Sigmoid colon (tissue), 7 donors: ENCODE measurements around the gene PCBD1. TPM values are rescaled to one million over a fixed set of nuclear protein-coding genes. Genes with fewer than 3 reads are reported as not detected.

Experiments used
- DNase-seq: peaks from one replicate; pipeline ENCODE4 v3.0.0-alpha.2; 2019
- H3K27ac ChIP-seq, 4 donors: fragments of 200-600 bp; sonication (generic); one replicate each; pipeline ENCODE4 v1.5.1; 2016 to 2019; ENCODE audit warnings: mild to moderate bottlenecking in 1 of 4
- H3K27me3 ChIP-seq, 3 donors: fragments of 200-600 bp; sonication (generic); one replicate each; pipeline ENCODE4 v1.5.1; 2019; ENCODE audit warnings: mild to moderate bottlenecking in 1 of 3
- H3K36me3 ChIP-seq, 4 donors: fragments of 200-600 bp; sonication (generic); one replicate each; pipeline ENCODE4 v1.5.1; 2016 to 2019
- H3K4me1 ChIP-seq, 4 donors: fragments of 200-600 bp; sonication (generic); one replicate each; pipeline ENCODE4 v1.5.1; 2017 to 2019
- H3K4me3 ChIP-seq, 4 donors: fragments of 200-600 bp; sonication (generic); one replicate each; pipeline ENCODE4 v1.5.1; 2017 to 2019; ENCODE audit warnings: mild to moderate bottlenecking in 2 of 4, moderate library complexity in 1 of 4
- H3K9me3 ChIP-seq, 4 donors: fragments of 200-600 bp in 3 of 4; sonication (generic) in 3 of 4; one replicate each; pipeline versions ENCODE4 v1.5.1 to v1.6.1; 2013 to 2019
- CTCF ChIP-seq, 4 experiments: fragments of 450-650 bp in 3 of 4; fragments of 200-600 bp in 1 of 4; IDR thresholded peaks; one replicate each; pipeline ENCODE4 v1.5.1; 2016 to 2019; ENCODE audit warnings: antibody characterized with exemption in 4 of 4, mild to moderate bottlenecking in 3 of 4, moderate library complexity in 2 of 4
- EP300 ChIP-seq, 4 donors: sonication (generic); formaldehyde crosslinking; IDR thresholded peaks; one replicate each; pipeline ENCODE4 v1.6.1; 2017; ENCODE audit warnings: antibody characterized with exemption in 4 of 4
- POLR2A ChIP-seq, 2 donors: fragments of 450-650 bp; IDR thresholded peaks; one replicate each; pipeline ENCODE4 v1.6.1; 2016; ENCODE audit warnings: antibody characterized with exemption in 2 of 2, mild to moderate bottlenecking in 2 of 2, moderate library complexity in 2 of 2
- POLR2AphosphoS5 ChIP-seq, 4 donors: sonication (generic); formaldehyde crosslinking; IDR thresholded peaks; one replicate each; pipeline ENCODE4 v1.6.1; 2017; ENCODE audit warnings: antibody characterized with exemption in 4 of 4
- WGBS, 2 donors: extraction: QIAGEN DNeasy Blood & Tissue Kit; methylation state at CpG; one replicate each; pipeline ENCODE4 v1.1.7; 2013; 5-methylcytosine and 5-hydroxymethylcytosine counted together
- intact Hi-C: fragments of 100-400 bp; cut with DNase I; formaldehyde crosslinking; loops from one replicate; pipeline ENCODE4 v1.15.1; 2023
- polyA plus RNA-seq, 3 donors: library from polyadenylated mRNA; stranded (reverse); fragments of 200-250 nt; gene quantifications; one replicate each; pipeline ENCODE4 v1.2.3, GENCODE V29; 2013
- total RNA-seq, 4 donors: library from RNA; depleted of rRNA; stranded (reverse); fragments of >200 nt; gene quantifications; one replicate each; pipeline ENCODE4 v1.1.0, GENCODE V29; 2016
- donor health status: healthy with polysubstance abuse.
- donor health status: Bipolar disorder and iron deficiency.
- donor health status: healthy.

PCBD1 gene
- total and polyA plus RNA-seq, 7 donors, result 82.5 to 135 (median 98.1) TPM

- intact Hi-C loops, result no loop called here
- Histone ChIP-seq H3K4me3 (no peak overlapping the region), H3K4me1 (no peaks in the 10 kb centered on the region), H3K27ac (no peak overlapping the region), H3K9me3 (no peaks in the 10 kb centered on the region), H3K27me3 (peaks cover 0 to 11% (median 0%) of the 10 kb centered on the region in 3 donors), H3K36me3 (no peaks in the 10 kb centered on the region)
- no peak for DNase-seq
- TF ChIP-seq POLR2A (IDR thresholded peaks at IDR 0.05) (no peak), EP300 (IDR thresholded peaks at IDR 0.05) (no peak), POLR2AphosphoS5 (IDR thresholded peaks at IDR 0.05) (no peak), CTCF (IDR thresholded peaks at IDR 0.05) (no peak)
- WGBS, 2 donors, result 84 to 91% methylated on average over 5 of the region's 5 CpGs
These were observed 26.8 kb upstream of the PCBD1 start for GRCh38 chr10:70915206-70915605.

- intact Hi-C loops, result no loop called here
- no peaks in the 10 kb centered on the region for H3K4me1 ChIP-seq
- 83 to 87% methylated on average over 10 of the region's 10 CpGs for WGBS, 2 donors
- no peaks in the 10 kb centered on the region for H3K36me3 ChIP-seq
- TF ChIP-seq POLR2AphosphoS5 (IDR thresholded peaks at IDR 0.05) (no peak), EP300 (IDR thresholded peaks at IDR 0.05) (no peak), POLR2A (IDR thresholded peaks at IDR 0.05) (no peak), CTCF (IDR thresholded peaks at IDR 0.05) (no peak)
- no peak for DNase-seq
- H3K4me3 ChIP-seq, result no peak overlapping the region
- H3K9me3 ChIP-seq, result no peaks in the 10 kb centered on the region
- no peak overlapping the region for H3K27ac ChIP-seq
- H3K27me3 ChIP-seq, result peaks cover 0 to 6% (median 0%) of the 10 kb centered on the region in 3 donors
These were observed 26.0 kb upstream of the PCBD1 start for GRCh38 chr10:70914316-70914864.

GRCh38 chr10:70913893-70914240 is 25.5 kb upstream of the PCBD1 start:
- intact Hi-C loops, result no loop called here
- TF ChIP-seq CTCF (IDR thresholded peaks at IDR 0.05) (no peak), EP300 (IDR thresholded peaks at IDR 0.05) (no peak), POLR2A (IDR thresholded peaks at IDR 0.05) (no peak), POLR2AphosphoS5 (IDR thresholded peaks at IDR 0.05) (no peak)
- Histone ChIP-seq H3K9me3 (no peaks in the 10 kb centered on the region), H3K27me3 (peaks cover 0 to 1% (median 0%) of the 10 kb centered on the region in 3 donors), H3K4me1 (no peaks in the 10 kb centered on the region), H3K4me3 (no peak overlapping the region), H3K27ac (no peak overlapping the region), H3K36me3 (no peaks in the 10 kb centered on the region)
- WGBS, 2 donors, result 85 to 88% methylated on average over 3 of the region's 3 CpGs
- DNase-seq, result no peak

- TF ChIP-seq CTCF (IDR thresholded peaks at IDR 0.05) (no peak), POLR2AphosphoS5 (IDR thresholded peaks at IDR 0.05) (no peak), EP300 (IDR thresholded peaks at IDR 0.05) (no peak), POLR2A (IDR thresholded peaks at IDR 0.05) (no peak)
- H3K27ac ChIP-seq, result no peak overlapping the region
- no peaks in the 10 kb centered on the region for H3K9me3 ChIP-seq
- H3K27me3 ChIP-seq, result no peaks in the 10 kb centered on the region
- 72% methylated on average over 6 of the region's 6 CpGs for whole genome bisulfite sequencing, 2 donors
- no peak overlapping the region for H3K4me3 ChIP-seq
- intact Hi-C loops, result no loop called here
- H3K36me3 ChIP-seq, result no peaks in the 10 kb centered on the region
- no peak for DNase-seq
- peaks cover 0 to under 1% (median 0%) of the 10 kb centered on the region in 4 donors for H3K4me1 ChIP-seq
These were observed 25.0 kb upstream of the PCBD1 start for GRCh38 chr10:70913191-70913892.
